ENCODE measurements around the gene SRGAP3.

SRGAP3 gene

DNA sequence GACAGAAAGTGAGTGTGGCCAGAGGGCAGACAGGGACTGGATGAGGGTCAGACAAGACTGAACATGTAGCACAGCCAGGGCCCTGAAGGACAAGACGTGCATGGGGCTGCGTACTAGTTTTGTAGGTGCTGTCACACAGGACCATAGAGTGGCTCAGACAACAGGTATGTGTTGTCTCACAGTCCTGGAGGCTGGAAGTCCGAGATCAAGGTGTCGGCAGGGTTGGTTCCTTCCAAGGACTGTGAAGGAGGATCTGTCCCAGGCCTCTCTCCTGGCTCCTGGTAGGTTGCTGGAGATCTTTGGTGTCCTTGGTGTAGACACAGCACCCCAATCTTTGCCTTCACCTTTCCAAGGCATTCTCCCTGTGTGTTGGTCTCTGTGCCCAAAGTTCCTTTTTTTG, 136.4 kb downstream of the SRGAP3 start:
- H3K36me3 ChIP-seq (ENCODE audit: control insufficient read depth in 2 of 2, insufficient read depth in 2 of 2, low read length in 2 of 2): no peaks in the 10 kb centered on the region
- H3K27ac ChIP-seq (ENCODE audit: low read depth in 2 of 2, low read length in 2 of 2): no peak overlapping the region
- H3K4me3 ChIP-seq (ENCODE audit: low read length in 2 of 2): no peak overlapping the region
- no peaks in the 10 kb centered on the region for H3K4me1 ChIP-seq (ENCODE audit: control insufficient read depth in 2 of 2, insufficient read depth in 2 of 2, low read length in 2 of 2)
- H3K9me3 ChIP-seq (ENCODE audit: control insufficient read depth in 2 of 2, low read length in 2 of 2): no peaks in the 10 kb centered on the region
- no peak overlapping the region for H3K9ac ChIP-seq (ENCODE audit: low read depth in 1 of 2, low read length in 2 of 2)
- no peaks in the 10 kb centered on the region for H3K27me3 ChIP-seq (ENCODE audit: control insufficient read depth in 2 of 2, insufficient read depth in 2 of 2, low read length in 2 of 2)

DNA sequence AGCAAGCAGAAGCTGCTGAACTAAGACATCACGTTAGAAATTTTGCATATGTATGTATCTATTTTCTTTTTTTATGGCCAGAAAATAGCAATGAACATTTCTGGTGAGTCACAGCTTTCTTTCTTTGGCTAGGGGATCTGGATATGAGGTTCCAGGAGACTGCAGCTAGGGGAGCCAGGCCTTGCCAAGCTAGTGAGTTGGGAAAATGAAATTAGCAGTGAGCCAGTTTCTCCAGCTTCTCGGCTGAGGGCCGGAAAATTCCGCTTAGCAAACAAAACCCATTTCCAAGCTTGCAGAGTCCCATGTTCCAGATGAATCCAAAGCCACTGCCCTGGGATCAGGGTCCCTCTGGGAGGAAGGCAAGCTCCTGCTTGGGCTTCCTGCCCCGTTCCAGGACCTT, 137.6 kb downstream of the SRGAP3 start:
- Histone ChIP-seq H3K9me3 (ENCODE audit: control insufficient read depth in 2 of 2, low read length in 2 of 2) (no peaks in the 10 kb centered on the region), H3K27ac (ENCODE audit: low read depth in 2 of 2, low read length in 2 of 2) (no peak overlapping the region), H3K4me1 (ENCODE audit: control insufficient read depth in 2 of 2, insufficient read depth in 2 of 2, low read length in 2 of 2) (no peaks in the 10 kb centered on the region), H3K4me3 (ENCODE audit: low read length in 2 of 2) (no peak overlapping the region), H3K9ac (ENCODE audit: low read depth in 1 of 2, low read length in 2 of 2) (no peak overlapping the region), H3K27me3 (ENCODE audit: control insufficient read depth in 2 of 2, insufficient read depth in 2 of 2, low read length in 2 of 2) (no peaks in the 10 kb centered on the region), H3K36me3 (ENCODE audit: control insufficient read depth in 2 of 2, insufficient read depth in 2 of 2, low read length in 2 of 2) (no peaks in the 10 kb centered on the region)

GRCh38 chr3:9111417-9111816, 138.0 kb downstream of the SRGAP3 start:
- no peaks in the 10 kb centered on the region for H3K4me1 ChIP-seq (ENCODE audit: control insufficient read depth in 2 of 2, insufficient read depth in 2 of 2, low read length in 2 of 2)

DNA sequence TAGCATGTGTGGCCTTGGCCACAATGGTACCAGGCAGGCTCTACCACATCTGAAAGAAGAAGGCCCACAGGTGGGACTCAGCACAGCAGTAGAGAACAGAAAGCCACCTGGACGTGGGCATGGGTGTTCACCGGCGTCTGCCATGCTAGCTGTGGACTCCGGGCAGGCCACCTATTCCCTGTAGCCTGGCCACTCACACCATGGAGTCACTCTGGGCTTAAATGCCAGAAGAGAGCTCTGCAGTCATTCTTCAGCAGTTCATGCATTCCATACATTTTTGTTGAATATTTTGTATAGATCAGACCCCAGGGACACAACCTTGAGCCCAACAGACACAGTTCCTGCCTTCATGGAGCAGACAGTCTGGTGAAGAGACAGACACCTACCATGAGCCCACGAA, 138.6 kb downstream of the SRGAP3 start:
- Histone ChIP-seq H3K9ac (ENCODE audit: low read depth in 1 of 2, low read length in 2 of 2) (no peak overlapping the region), H3K4me1 (ENCODE audit: control insufficient read depth in 2 of 2, insufficient read depth in 2 of 2, low read length in 2 of 2) (no peaks in the 10 kb centered on the region), H3K4me3 (ENCODE audit: low read length in 2 of 2) (no peak overlapping the region), H3K9me3 (ENCODE audit: control insufficient read depth in 2 of 2, low read length in 2 of 2) (no peaks in the 10 kb centered on the region), H3K36me3 (ENCODE audit: control insufficient read depth in 2 of 2, insufficient read depth in 2 of 2, low read length in 2 of 2) (no peaks in the 10 kb centered on the region), H3K27me3 (ENCODE audit: control insufficient read depth in 2 of 2, insufficient read depth in 2 of 2, low read length in 2 of 2) (no peaks in the 10 kb centered on the region), H3K27ac (ENCODE audit: low read depth in 2 of 2, low read length in 2 of 2) (no peak overlapping the region)

More at GRCh38 chr3:9111417-9111816, 138.0 kb downstream of the SRGAP3 start:
- no peaks in the 10 kb centered on the region for H3K27me3 ChIP-seq (ENCODE audit: control insufficient read depth in 2 of 2, insufficient read depth in 2 of 2, low read length in 2 of 2)
- H3K27ac ChIP-seq (ENCODE audit: low read depth in 2 of 2, low read length in 2 of 2): no peak overlapping the region
- no peaks in the 10 kb centered on the region for H3K36me3 ChIP-seq (ENCODE audit: control insufficient read depth in 2 of 2, insufficient read depth in 2 of 2, low read length in 2 of 2)
- no peak overlapping the region for H3K4me3 ChIP-seq (ENCODE audit: low read length in 2 of 2)
- no peaks in the 10 kb centered on the region for H3K9me3 ChIP-seq (ENCODE audit: control insufficient read depth in 2 of 2, low read length in 2 of 2)
- no peak overlapping the region for H3K9ac ChIP-seq (ENCODE audit: low read depth in 1 of 2, low read length in 2 of 2)

- no peak overlapping the region for H3K4me3 ChIP-seq (ENCODE audit: low read length in 2 of 2)
- H3K9me3 ChIP-seq (ENCODE audit: control insufficient read depth in 2 of 2, low read length in 2 of 2): no peaks in the 10 kb centered on the region
- no peaks in the 10 kb centered on the region for H3K36me3 ChIP-seq (ENCODE audit: control insufficient read depth in 2 of 2, insufficient read depth in 2 of 2, low read length in 2 of 2)
- H3K27ac ChIP-seq (ENCODE audit: low read depth in 2 of 2, low read length in 2 of 2): no peak overlapping the region
- H3K27me3 ChIP-seq (ENCODE audit: control insufficient read depth in 2 of 2, insufficient read depth in 2 of 2, low read length in 2 of 2): no peaks in the 10 kb centered on the region
- H3K9ac ChIP-seq (ENCODE audit: low read depth in 1 of 2, low read length in 2 of 2): no peak overlapping the region
- no peaks in the 10 kb centered on the region for H3K4me1 ChIP-seq (ENCODE audit: control insufficient read depth in 2 of 2, insufficient read depth in 2 of 2, low read length in 2 of 2)
Measured at GRCh38 chr3:9110316-9110715, 139.1 kb downstream of the SRGAP3 start.

DNA sequence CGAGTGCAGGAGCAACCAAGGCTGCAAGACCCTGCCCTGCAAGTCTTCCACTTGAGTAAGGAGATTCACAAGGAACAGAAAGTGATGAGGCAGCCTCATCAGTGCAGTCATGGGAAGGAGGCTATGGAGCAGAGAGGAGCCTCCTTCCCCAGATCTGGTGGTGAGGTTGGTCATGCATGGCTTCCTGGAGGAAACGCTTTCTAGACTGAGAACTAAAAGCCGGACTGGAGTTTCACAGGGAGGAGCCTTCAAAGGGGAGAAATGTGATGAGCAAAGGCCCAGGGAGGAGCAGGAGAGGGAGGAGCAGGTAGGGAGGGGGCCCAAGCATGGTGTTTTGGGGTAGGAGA, 139.9 kb downstream of the SRGAP3 start:
- Histone ChIP-seq H3K27me3 (ENCODE audit: control insufficient read depth in 2 of 2, insufficient read depth in 2 of 2, low read length in 2 of 2) (no peaks in the 10 kb centered on the region), H3K4me3 (ENCODE audit: low read length in 2 of 2) (no peak overlapping the region), H3K9me3 (ENCODE audit: control insufficient read depth in 2 of 2, low read length in 2 of 2) (no peaks in the 10 kb centered on the region), H3K4me1 (ENCODE audit: control insufficient read depth in 2 of 2, insufficient read depth in 2 of 2, low read length in 2 of 2) (no peaks in the 10 kb centered on the region), H3K27ac (ENCODE audit: low read depth in 2 of 2, low read length in 2 of 2) (no peak overlapping the region), H3K36me3 (ENCODE audit: control insufficient read depth in 2 of 2, insufficient read depth in 2 of 2, low read length in 2 of 2) (no peaks in the 10 kb centered on the region), H3K9ac (ENCODE audit: low read depth in 1 of 2, low read length in 2 of 2) (no peak overlapping the region)

DNA sequence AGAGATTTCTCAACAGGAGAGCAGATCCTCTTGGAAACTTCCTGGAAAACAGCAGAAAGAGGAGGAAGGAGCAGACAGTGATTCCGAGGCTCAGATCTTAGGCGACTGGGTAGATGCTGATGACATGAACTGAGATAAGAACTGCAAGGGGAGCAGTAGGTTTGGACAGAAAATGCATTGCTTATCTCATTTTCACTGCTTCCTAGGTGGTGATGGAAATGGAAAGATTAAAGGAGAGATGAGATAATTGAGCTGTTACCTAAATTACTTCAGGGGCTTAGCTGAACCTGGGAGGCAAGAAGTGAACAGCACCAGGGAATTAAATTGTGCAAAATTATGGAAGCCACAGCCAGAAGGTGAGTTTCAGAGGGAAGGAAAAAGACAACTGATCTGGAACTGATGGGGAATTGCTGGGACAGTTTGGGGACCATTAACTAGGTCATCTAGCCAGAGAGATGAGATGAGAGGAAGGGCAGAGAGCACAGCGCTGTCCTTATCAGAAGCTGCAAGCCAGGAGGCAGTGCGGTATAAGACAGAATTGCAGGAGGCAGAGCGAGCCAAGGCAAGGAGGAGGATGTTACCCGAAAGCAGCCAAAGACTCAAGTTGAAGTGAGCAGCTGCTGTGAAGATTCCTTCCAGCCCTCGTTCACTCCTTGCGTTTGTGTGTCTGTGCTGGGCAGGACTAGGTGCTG, 140.4 kb downstream of the SRGAP3 start:
- no peak overlapping the region for H3K27ac ChIP-seq (ENCODE audit: low read depth in 2 of 2, low read length in 2 of 2)
- H3K4me3 ChIP-seq (ENCODE audit: low read length in 2 of 2): no peak overlapping the region
- H3K9me3 ChIP-seq (ENCODE audit: control insufficient read depth in 2 of 2, low read length in 2 of 2): no peaks in the 10 kb centered on the region
- no peak overlapping the region for H3K9ac ChIP-seq (ENCODE audit: low read depth in 1 of 2, low read length in 2 of 2)
- H3K36me3 ChIP-seq (ENCODE audit: control insufficient read depth in 2 of 2, insufficient read depth in 2 of 2, low read length in 2 of 2): no peaks in the 10 kb centered on the region
- H3K4me1 ChIP-seq (ENCODE audit: control insufficient read depth in 2 of 2, insufficient read depth in 2 of 2, low read length in 2 of 2): no peaks in the 10 kb centered on the region
- no peaks in the 10 kb centered on the region for H3K27me3 ChIP-seq (ENCODE audit: control insufficient read depth in 2 of 2, insufficient read depth in 2 of 2, low read length in 2 of 2)

DNA sequence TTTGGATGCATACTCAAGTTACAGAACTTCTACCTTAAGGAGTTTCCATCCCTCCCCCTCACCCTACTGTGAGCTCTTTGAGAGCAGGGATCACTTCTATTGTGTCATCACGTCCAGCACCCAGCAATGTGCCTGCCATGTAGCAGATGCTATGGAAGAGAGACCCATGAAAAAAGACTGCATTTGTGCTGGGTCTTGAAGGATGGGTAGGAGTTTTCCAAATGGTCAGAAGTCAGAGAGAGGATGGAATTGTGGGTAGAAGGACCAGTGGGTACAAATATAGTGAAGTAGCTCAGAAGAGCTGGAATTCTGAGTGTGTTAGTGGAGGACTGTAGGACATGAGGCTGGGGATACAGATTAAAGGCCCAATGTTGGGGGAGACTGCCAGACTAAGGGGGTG, 141.7 kb downstream of the SRGAP3 start:
- H3K27ac ChIP-seq (ENCODE audit: low read depth in 2 of 2, low read length in 2 of 2): no peak overlapping the region
- H3K4me1 ChIP-seq (ENCODE audit: control insufficient read depth in 2 of 2, insufficient read depth in 2 of 2, low read length in 2 of 2): no peaks in the 10 kb centered on the region
- no peaks in the 10 kb centered on the region for H3K36me3 ChIP-seq (ENCODE audit: control insufficient read depth in 2 of 2, insufficient read depth in 2 of 2, low read length in 2 of 2)
- H3K9ac ChIP-seq (ENCODE audit: low read depth in 1 of 2, low read length in 2 of 2): no peak overlapping the region
- H3K9me3 ChIP-seq (ENCODE audit: control insufficient read depth in 2 of 2, low read length in 2 of 2): no peaks in the 10 kb centered on the region
- no peaks in the 10 kb centered on the region for H3K27me3 ChIP-seq (ENCODE audit: control insufficient read depth in 2 of 2, insufficient read depth in 2 of 2, low read length in 2 of 2)
- H3K4me3 ChIP-seq (ENCODE audit: low read length in 2 of 2): no peak overlapping the region

GRCh38 chr3:9105421-9105820, 144.0 kb downstream of the SRGAP3 start:
- Histone ChIP-seq H3K27ac (ENCODE audit: low read depth in 2 of 2, low read length in 2 of 2) (no peak overlapping the region), H3K4me3 (ENCODE audit: low read length in 2 of 2) (no peak overlapping the region), H3K9ac (ENCODE audit: low read depth in 1 of 2, low read length in 2 of 2) (no peak overlapping the region), H3K36me3 (ENCODE audit: control insufficient read depth in 2 of 2, insufficient read depth in 2 of 2, low read length in 2 of 2) (no peaks in the 10 kb centered on the region), H3K27me3 (ENCODE audit: control insufficient read depth in 2 of 2, insufficient read depth in 2 of 2, low read length in 2 of 2) (no peaks in the 10 kb centered on the region), H3K9me3 (ENCODE audit: control insufficient read depth in 2 of 2, low read length in 2 of 2) (no peaks in the 10 kb centered on the region), H3K4me1 (ENCODE audit: control insufficient read depth in 2 of 2, insufficient read depth in 2 of 2, low read length in 2 of 2) (no peaks in the 10 kb centered on the region)

- no peak overlapping the region for H3K4me3 ChIP-seq (ENCODE audit: low read length in 2 of 2)
- H3K4me1 ChIP-seq (ENCODE audit: control insufficient read depth in 2 of 2, insufficient read depth in 2 of 2, low read length in 2 of 2): no peaks in the 10 kb centered on the region
- no peak overlapping the region for H3K27ac ChIP-seq (ENCODE audit: low read depth in 2 of 2, low read length in 2 of 2)
- H3K27me3 ChIP-seq (ENCODE audit: control insufficient read depth in 2 of 2, insufficient read depth in 2 of 2, low read length in 2 of 2): no peaks in the 10 kb centered on the region
- H3K9ac ChIP-seq (ENCODE audit: low read depth in 1 of 2, low read length in 2 of 2): no peak overlapping the region
- no peaks in the 10 kb centered on the region for H3K36me3 ChIP-seq (ENCODE audit: control insufficient read depth in 2 of 2, insufficient read depth in 2 of 2, low read length in 2 of 2)
- H3K9me3 ChIP-seq (ENCODE audit: control insufficient read depth in 2 of 2, low read length in 2 of 2): no peaks in the 10 kb centered on the region
Measured at GRCh38 chr3:9104121-9104520, 145.3 kb downstream of the SRGAP3 start.

Data from mucosa of rectum (tissue), 2 donors.